ENCODE results near the gene SPTLC2.
"Not testable (repeated sequence)": the region's sequence is repeated elsewhere in the genome, so short reads cannot be mapped to it uniquely, and the experiment has no call there.

Gene SPTLC2

DNA sequence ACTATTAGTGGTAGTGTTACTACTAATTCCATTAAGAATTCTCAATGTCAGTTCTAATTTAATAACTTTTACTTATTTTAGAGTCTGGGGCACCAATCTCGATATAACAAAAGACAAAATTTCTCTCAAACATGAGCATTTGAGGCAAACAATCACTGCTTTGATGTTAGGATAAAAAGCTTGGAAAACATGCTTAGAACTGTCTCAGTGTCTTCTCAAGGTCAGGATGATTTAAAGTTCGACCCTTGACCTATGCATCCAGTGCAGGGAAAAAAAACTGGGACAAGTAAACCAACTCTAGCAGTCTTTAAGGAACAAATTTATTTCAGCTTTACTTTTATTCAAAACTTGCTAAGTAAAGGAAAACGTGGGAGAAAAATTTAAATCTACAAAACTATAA is 31.1 kb downstream of the SPTLC2 start:
- no peak for DNase-seq

DNA sequence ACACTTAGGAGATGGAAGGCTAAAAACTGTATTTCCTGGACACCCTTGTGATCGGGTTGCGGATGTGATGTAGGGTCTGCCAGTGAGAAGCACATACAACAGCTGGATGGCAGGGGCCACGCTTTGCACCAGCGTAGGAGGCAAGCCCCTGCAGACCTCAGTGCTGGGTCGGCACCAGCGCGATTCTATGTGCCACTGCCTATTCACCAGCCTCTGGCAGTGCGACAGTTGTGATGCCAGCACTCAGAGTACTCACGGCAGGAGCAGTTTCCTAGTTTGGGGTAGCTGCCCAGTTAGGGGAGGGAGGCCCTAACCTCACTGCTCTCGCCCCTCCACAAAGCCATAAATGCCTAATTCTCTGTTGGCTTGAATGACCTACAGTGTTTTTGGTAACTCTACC is 31.6 kb downstream of the SPTLC2 start:
- DNase-seq, result no peak

DNA sequence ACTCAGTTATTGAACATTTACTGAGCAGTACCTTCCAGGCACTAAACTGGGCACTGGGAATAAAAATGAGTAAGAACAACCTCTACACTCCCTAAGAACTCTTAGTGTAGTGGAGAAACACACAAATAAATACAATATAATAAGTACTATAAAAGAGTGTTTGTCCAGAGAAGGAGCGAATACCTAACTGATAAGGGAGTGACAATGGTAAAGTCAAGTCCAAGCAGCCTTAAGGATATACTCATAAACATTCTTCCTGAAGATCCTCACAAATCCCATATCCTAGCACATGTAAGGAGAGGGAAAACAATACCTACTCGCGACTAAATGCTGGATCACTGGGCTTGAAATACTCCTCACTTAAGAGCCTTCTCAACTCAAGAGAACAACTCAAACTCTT is 32.8 kb downstream of the SPTLC2 start:
- DNase-seq, result no peak

DNA sequence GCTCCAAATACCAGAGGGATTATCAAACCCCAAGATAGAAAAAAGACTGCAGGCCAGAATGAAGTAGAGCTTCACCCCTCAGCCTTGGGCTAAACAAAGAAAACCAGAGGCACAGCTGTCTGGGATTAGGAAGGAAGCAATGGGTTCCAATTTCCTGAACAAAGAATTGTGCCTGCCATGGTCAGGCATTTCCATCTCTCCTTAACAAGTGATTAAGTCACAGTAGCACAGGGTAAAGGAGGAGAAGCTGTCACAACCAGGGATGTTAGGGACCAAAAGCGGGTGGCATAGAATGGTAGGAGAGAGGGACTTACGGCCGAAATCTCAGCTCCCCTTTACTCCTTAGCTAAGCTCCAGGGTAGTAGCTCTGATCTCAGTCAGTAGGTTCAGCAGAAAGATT is 33.9 kb downstream of the SPTLC2 start:
- DNase-seq, result no peak

DNA sequence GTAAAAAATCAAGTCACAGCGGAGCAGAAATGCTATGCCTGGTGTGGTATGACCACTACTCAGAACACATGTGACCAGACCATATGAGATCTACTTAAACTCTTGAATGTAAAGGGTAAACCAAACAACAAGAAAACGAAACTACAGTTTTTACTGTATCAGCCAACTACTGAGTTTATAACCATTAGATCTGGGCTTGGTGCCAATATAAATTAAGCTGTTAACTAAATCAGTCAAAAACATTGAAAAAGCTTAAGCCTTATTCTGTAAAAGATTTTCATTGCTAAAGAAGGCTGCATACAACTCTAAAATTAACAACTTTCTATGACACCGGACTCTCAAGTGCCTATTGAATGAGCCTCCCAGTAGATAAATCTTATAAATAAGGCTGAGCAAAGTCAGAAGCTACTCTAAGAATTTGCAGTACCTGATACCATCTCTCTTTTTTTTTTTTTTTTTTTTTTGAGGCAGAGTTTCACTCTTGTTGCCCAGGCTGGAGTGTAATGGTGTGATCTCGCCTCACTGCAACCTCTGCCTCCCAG is 35.4 kb downstream of the SPTLC2 start:
- no peak for DNase-seq

DNA sequence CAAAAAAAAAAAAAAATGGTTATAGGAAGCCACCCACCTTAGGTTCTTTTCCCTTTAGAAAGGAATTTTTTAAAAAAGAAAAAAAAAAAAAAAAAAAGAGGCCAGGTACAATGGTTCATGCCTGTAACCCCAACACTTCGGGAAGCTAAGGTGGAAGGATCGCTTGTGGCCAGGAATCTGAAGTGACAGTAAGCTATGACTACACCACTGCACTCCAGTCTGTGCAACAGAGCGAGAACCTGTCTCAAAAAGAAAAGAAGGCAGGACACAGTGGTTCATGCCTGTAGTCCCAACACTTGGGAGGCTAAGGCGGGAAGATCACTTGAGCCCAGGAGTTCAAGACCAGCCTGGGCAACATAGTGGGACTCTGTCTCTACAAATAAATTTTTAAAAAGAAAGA is 36.0 kb downstream of the SPTLC2 start:
- no peak for DNase-seq

DNA sequence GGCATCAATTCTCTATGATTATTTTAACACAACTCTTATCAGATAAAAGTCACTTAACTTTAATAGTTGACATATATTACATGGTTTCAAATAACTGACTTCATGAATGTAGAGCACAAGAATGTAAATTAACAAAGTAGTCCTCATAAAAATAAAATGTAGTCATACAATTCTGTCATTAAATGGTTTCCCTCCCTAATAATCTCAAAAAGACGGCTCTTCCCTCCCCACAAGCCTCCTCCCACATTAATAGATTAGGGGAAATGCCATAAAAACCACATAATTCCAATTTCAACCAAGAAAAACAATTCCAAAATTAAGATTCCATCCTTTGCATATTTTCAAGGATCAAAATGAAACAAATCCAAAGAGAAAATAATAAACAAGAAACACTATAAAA is 36.7 kb downstream of the SPTLC2 start:
- DNase-seq, result no peak

DNA sequence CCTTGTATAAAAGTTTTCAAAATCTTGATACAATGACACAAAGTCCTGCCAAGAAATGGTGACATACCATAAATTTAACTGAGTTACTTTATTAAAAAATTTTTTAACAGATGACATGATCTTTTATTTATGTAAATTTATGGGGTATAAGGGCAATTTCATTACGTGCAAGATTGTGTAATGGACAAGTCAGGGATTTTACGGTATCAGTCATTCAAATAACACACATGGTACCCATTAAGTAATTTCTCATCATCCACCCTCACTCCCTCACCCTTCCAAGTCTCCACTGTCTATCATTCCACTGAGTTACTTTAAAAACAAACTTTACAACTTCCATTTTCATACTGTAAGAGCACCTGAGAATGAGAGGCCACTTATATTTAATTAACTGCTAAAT is 37.4 kb downstream of the SPTLC2 start:
- no peak for DNase-seq

DNA sequence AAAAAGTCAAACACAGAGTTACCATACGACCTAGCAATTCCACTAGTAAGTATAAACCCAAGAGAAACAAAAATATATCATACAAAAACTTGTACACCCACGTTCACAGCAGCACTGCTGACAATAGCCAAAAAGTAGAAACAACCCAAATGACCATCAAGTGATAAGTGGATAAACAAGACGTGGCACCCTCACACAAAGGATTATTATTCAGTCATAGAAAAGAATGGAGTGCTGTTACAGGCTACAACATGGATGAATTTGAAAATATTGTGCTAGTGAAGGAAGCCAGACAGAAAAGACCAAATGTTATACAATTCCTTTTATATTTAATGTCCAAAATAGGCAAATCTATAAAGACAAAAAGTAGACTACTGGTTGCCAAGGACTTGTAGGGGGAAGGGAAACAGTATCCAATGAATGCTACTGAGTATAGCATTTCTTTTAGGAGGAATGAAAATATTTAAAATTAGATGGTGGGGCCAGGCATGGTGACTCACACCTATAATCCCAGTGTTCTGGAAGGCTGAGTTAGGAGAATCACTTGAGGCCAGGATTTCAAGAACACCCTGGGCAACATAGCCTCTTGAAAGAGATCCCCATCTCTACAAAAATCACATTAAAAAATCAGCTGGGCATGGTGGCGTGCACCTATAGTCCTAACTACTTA is 41.9 kb downstream of the SPTLC2 start:
- no peak for DNase-seq

DNA sequence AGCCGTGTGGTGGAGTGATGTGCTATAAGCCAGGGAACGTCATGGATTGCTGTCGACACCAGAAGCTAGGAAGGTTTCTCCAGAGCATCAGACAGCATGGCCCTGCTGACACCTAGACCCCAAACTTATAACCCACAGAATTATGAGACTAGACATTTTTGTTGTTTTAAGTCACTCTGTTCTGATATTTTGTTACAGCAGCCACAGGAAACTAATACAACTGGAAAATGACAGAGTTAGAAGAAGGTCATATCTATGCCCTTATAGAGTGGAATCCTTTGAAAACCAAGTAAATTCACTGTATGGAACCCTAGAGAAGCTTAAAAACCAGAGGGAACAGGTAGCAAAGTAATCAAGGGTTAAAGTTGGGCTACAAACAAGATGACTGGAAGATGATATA is 42.5 kb downstream of the SPTLC2 start:
- DNase-seq, result no peak

DNA sequence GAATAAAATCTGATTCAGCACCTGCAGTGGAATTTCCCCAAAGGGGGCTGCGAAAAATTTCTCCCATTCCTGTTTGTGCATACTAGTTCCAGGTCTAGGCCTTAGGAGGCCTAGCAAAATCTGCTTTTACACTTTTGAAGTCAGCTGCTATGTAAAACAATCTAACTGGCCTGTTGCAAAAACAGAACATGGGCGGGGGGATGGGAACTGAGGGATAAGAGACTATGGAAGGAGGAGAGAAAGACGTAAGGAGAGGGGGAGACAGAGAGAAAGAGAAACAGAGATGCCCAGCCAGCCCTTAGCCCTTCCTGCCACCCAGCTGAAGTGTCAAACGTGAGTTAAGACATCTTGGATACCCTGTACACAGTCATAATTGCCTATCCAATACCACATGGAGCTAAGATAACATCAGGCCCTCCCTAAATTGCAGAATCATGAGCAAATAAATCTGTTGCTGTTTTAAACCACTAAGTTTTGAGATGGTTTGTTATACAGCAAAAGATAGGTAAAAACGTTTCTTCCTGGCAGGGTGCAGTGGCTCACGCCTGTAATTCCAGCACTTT is 45.6 kb downstream of the SPTLC2 start:
- no peak for DNase-seq

DNA sequence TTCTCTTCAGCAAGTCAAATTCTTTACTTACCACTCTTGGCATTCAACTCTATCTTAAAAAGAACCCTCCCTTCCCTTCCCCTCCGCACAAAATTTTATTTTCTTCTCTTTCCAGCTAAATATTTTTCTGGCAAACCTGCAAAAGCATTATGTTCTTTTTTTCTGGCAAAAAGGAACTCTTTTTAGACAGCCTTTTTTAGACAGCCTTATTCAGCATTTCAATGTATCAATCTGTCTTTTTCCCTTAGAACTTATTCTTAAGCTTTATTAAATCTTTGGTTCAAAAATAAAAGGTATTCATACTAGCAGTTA is 50.5 kb downstream of the SPTLC2 start:
- DNase-seq, result no peak

DNA sequence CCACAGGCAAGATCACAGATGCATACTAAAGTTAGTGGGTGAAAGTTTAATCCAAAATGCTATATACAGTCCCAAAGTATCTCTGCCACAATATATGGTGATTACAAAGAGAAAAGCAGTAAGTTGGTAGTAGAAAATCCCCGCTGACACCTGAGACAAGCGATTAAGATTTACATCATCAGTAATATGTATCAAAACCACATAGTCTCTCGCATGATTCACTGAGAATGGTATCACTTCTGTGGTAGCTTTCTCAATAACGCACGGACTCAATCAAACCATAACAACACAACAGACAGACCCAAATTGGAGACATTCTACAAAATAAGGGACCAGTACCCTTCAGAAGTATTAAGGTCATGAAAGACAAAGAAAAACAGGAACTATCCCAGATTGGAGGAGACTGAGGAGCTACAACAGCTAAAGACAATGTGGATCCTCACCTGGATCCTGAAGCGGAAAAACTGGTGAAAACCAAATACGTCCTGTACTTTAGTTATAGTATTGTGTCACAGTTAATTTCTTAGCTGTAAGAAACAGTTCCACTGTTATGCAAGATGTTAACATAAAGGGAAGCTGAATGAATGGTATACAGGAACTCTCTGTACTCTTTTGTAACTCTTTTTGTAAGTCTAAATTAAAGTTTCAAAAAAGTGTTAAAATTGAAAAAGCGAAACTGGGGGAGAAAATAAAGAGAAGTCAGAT is 51.0 kb downstream of the SPTLC2 start:
- DNase-seq, result no peak

DNA sequence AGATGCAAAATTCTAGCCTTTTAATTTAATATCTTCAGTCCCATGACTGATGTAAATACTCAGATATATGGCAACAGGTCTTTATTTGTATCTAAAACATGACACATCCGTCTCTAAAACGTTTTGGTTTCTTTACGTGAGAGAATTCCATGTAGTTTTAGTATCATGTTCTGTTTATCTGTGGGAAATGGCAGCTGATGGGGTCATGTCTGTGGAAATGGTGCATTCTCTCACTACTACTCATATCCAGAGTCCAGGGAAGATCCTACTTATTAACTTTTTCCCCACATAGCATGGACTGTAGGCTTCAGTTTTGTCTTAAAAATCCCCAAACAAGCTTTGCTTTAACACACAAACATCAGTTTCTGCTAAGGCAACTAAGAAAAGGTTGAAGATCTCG is 53.8 kb downstream of the SPTLC2 start:
- no peak for DNase-seq

DNA sequence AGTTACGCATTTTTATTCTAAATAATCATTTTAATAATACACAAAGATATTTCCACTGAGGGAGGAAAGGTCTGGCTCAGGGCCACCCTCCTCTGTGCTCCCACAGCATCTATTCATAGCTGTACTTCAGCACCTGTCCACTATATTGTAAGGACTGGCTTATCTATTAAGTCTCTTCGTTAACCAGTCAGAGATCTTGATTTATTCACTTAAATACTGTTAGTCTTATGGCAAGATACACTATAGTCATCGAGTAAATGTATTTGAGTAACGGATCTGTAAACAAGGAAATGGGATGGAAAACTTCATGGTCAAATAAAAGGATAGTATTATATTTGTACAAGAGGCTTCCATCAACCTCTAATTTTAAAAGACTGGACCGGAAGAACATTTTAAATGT is 54.6 kb downstream of the SPTLC2 start:
- DNase-seq, result no peak

DNA sequence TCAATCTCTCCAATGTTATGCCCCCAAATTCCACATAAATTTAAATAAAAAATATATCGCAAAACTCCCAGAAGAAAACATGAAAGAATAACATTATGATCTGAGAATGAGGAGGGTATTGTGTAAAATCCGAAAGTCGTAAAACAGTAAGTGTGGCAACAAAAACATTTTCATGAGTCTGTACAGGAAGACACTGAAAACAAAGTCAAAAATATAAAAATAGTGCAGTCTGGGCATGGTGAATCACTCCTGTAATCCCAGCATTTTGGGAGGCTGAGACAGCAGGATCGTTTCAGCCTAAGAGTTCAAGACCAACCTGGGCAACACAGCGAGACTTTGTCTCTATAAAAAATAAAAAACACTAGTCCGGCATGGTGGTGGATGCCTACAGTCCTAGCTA is 57.1 kb downstream of the SPTLC2 start:
- no peak for DNase-seq

DNA sequence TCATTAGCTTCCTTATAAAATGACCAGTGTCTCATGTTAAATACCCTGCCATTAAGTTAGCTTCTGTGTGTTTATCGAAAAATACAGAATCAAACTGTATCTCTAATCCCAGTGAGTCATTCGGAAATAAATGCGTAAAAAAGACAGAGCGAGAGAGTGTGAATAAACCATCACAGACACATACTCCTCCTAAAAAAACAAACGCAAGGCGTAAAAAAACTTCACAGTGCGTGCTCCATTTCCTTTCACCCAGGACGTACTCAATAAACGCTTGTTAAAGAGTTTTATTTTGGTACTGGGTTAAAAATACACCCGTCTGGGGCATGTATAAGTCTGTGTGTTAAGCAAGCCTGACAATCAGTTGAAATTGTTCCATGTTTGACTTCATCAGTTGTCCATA is 59.0 kb downstream of the SPTLC2 start:
- no peak for DNase-seq

DNA sequence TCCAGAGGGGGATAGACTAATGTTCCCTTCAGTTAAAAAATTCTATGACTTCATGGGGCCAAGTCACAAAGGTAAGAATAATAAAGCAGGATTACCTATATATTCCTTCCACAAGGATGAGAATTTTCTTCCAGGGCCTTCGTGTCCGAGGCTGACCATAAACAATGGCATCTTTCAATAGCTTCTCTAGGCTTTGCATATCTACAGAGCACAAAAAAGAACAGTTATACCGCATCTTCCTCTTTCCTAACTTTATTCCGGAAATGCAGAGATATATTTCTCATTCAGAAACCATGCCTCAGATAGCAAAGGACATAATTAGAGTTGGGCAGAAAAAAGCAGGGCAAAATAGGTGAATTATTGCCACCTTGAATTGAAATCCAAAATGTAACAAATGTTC is 59.5 kb downstream of the SPTLC2 start:
- no peak for DNase-seq

DNA sequence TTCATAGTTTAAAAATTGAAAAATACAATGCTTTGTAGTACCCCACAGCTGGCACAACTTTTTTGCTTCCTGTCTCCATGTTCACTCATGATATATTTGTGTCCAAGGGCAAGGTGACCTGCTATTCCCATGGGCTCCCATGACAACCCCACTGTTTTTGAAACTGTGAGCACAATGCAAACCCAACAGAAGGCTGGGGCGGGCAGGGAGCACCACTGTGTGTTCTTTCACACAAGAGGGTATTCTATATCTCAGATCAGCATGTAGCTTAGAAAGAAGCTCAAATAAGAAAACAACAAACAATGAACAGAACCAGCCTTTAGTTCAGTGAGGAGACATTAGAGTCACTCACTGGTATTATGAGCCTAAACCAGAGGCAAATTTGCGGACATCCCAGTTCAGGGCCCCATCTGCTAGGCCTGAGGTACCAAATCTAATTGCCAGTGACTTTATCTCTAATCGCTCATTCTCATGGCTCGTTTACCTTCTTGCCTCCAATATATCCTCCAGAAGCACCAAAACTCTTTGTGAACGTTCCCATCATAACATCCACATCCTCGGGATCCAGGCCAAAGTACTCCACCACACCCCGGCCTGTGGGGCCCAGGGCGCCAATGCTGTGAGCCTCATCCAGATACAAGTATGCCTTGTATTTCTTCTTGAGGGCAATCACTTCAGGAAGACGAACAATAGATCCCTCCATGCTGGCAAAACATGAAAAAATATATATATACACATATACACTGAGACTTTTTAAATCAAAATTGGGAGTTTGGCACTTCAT is 61.4 kb downstream of the SPTLC2 start:
- no peak for DNase-seq

DNA sequence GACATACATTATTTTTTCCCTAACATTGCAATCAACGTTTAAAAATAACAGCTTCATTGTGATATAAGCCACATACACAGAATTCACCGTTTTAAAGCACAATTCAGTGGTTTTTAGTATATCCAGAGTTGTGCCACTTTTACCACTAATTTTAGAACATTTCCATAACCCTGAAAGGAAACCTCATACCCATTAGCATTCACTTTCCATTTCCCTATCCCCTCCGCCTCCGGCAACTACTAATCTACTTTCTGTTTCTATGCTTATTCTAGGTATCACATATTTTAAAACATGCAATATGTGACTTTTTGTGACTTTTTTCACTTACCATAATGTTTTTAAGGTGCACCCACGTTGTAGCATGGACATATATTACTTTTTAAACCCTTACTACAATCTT is 62.2 kb downstream of the SPTLC2 start:
- DNase-seq, result no peak

DNA sequence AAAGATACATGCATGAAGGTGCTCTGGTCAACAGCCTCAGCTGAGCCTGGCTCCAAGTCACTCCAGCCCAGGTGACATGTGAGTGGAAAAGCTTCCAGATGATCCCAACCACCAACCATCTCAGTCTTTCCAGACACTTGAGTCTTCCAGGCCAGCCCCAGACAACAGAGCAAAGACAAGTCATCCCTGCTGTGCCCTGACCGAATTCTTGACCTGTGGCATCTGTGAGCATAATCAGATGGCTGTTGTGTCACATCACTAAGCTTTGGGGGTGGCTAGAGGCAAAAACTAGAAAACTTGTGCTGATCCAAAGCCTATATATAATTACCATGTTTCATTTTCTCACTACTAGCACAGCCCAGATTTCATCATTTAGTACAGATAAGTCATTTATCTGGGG is 67.0 kb downstream of the SPTLC2 start:
- DNase-seq, result no peak

DNA sequence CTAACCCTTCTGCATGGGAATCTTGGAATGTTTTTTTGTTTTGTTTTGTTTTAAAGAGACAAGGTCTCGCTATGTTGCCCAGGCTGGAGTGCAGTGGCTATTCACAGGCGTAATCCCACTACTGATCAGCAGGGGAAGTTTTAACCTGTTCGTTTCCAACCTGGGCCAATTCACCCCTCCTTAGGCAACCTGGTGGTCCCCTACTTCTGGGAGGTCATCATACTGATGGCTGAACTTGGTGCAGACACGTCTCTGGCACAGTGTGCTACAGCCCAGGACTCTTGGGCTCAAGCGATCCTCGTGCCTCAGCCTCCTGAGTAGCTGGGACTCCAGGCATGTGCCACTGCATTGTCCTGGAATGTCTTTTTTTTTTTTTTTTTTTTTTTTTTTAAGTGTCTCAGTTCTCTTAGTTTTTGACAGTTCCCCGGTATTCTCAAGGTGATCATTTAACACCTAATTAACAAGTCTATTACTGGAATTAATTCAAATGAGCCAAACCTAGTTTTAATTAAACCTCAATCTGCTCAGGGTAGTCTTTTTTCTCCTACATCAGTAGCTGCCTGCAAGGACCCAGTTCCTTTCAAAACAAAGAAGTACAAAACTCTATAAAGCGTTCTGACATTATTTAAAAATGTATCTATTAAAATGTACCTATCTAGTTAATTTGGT is 68.8 kb downstream of the SPTLC2 start:
- DNase-seq, result no peak

DNA sequence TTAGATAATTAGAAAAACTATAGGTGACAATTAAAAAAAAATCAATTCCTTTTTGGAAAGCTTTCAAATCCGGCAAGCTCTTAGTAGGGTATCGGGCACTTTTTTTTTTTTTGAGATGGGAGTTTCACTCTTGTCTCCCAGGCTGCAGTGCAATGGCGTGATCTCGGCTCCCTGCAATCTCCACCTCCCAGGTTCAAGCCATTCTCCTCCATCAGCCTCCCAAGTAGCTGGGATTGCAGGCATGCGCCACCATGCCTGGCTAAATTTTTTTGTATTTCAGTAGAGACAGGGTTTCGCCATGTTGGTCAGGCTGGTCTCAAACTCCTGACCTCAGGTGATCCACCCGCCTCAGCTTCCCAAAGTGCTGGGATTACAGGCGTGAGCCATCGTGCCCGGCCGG is 71.3 kb downstream of the SPTLC2 start:
- DNase-seq, result not testable (repeated sequence)

Data from cerebellar nuclear complex (tissue), 1 donor.